ENCODE results near the gene SH3RF3. TPM values are rescaled to one million over a fixed set of nuclear protein-coding genes. Genes with fewer than 3 reads are reported as not detected.

SH3RF3 gene
- polyA plus RNA-seq, 1 donor (not counting 4 experiments of a cell fraction or from before 2014, with no cell fraction given) = 0.08 TPM

- Histone ChIP-seq H3K9me3 (ENCODE audit: control insufficient read depth, low read depth, low read length) (no peaks in the 10 kb centered on the region), H3K27ac (ENCODE audit: control insufficient read depth, insufficient read depth, low read length) (no peak overlapping the region), H4K20me1 (ENCODE audit: control insufficient read depth, extremely low read depth, insufficient read depth, low read length) (peaks cover 3% of the 10 kb centered on the region), H3K4me2 (ENCODE audit: control insufficient read depth, extremely low read depth, insufficient read depth, low read depth, low read length) (no peak overlapping the region), H3K9ac (ENCODE audit: control insufficient read depth, extremely low read depth, insufficient read depth, low read length) (no peak overlapping the region), H3K79me2 (ENCODE audit: control insufficient read depth, insufficient read depth, low read length) (no peaks in the 10 kb centered on the region), H3K9me1 (ENCODE audit: control insufficient read depth, extremely low read depth, insufficient read depth, low read length) (no peaks in the 10 kb centered on the region), H3K4me3 (ENCODE audit: control insufficient read depth in 2 of 3, extremely low read depth in 1 of 3, insufficient read depth in 2 of 3, low read depth in 1 of 3, low read length in 3 of 3) (no peak overlapping the region), H3K27me3 (ENCODE audit: control insufficient read depth, extremely low read depth, insufficient read depth, low read length) (peaks cover 32% of the 10 kb centered on the region), H3K36me3 (ENCODE audit: control insufficient read depth in 2 of 2, extremely low read depth in 1 of 2, insufficient read depth in 2 of 2, low read length in 2 of 2) (no peaks in the 10 kb centered on the region), H3K4me1 (ENCODE audit: control insufficient read depth, extremely low read depth, insufficient read depth, low read length) (peaks cover 4% of the 10 kb centered on the region), H2AFZ (ENCODE audit: control insufficient read depth, low read length) (no peak overlapping the region)
- FAIRE-seq = no peak
- no peak for TF ChIP-seq EZH2 (IDR thresholded peaks at IDR 0.05; ENCODE audit: low read length)
- TF ChIP-seq CTCF (optimal IDR thresholded peaks at IDR 0.05 in 1 of 3, IDR thresholded peaks at IDR 0.05 in 1 of 3, conservative IDR thresholded peaks at IDR 0.05 in 1 of 3; ENCODE audit: extremely low read depth in 1 of 3, insufficient read depth in 2 of 3, low read length in 3 of 3) = no peak
- dilution Hi-C loops (cut with MboI; ENCODE audit: extremely low pct_ligation_motif_present, low sequenced_read_pairs) = no loop called here
- DNase-seq (ENCODE audit: low read depth, low spot score) = no peak
These were observed 271.1 kb downstream of the SH3RF3 start for GRCh38 chr2:109400102-109400501.

GRCh38 chr2:109401370-109401769 is 272.4 kb downstream of the SH3RF3 start:
- no peak overlapping the region for H3K4me2 ChIP-seq (ENCODE audit: control insufficient read depth, extremely low read depth, insufficient read depth, low read depth, low read length)
- no peak overlapping the region for H3K4me3 ChIP-seq (ENCODE audit: control insufficient read depth in 2 of 3, extremely low read depth in 1 of 3, insufficient read depth in 2 of 3, low read depth in 1 of 3, low read length in 3 of 3)
- DNase-seq (ENCODE audit: low read depth, low spot score) = no peak
- no peaks in the 10 kb centered on the region for H3K9me1 ChIP-seq (ENCODE audit: control insufficient read depth, extremely low read depth, insufficient read depth, low read length)
- dilution Hi-C loops (cut with MboI; ENCODE audit: extremely low pct_ligation_motif_present, low sequenced_read_pairs) = no loop called here
- no peak overlapping the region for H2AFZ ChIP-seq (ENCODE audit: control insufficient read depth, low read length)
- H3K9ac ChIP-seq (ENCODE audit: control insufficient read depth, extremely low read depth, insufficient read depth, low read length) = no peak overlapping the region
- no peaks in the 10 kb centered on the region for H3K36me3 ChIP-seq (ENCODE audit: control insufficient read depth in 2 of 2, extremely low read depth in 1 of 2, insufficient read depth in 2 of 2, low read length in 2 of 2)
- peaks cover 3% of the 10 kb centered on the region for H4K20me1 ChIP-seq (ENCODE audit: control insufficient read depth, extremely low read depth, insufficient read depth, low read length)
- H3K27me3 ChIP-seq (ENCODE audit: control insufficient read depth, extremely low read depth, insufficient read depth, low read length) = peaks cover 23% of the 10 kb centered on the region
- H3K9me3 ChIP-seq (ENCODE audit: control insufficient read depth, low read depth, low read length) = no peaks in the 10 kb centered on the region
- no peak for TF ChIP-seq EZH2 (IDR thresholded peaks at IDR 0.05; ENCODE audit: low read length)
- no peak for TF ChIP-seq CTCF (optimal IDR thresholded peaks at IDR 0.05 in 1 of 3, IDR thresholded peaks at IDR 0.05 in 1 of 3, conservative IDR thresholded peaks at IDR 0.05 in 1 of 3; ENCODE audit: extremely low read depth in 1 of 3, insufficient read depth in 2 of 3, low read length in 3 of 3)
- H3K4me1 ChIP-seq (ENCODE audit: control insufficient read depth, extremely low read depth, insufficient read depth, low read length) = peaks cover 12% of the 10 kb centered on the region
- no peak for FAIRE-seq
- H3K79me2 ChIP-seq (ENCODE audit: control insufficient read depth, insufficient read depth, low read length) = no peaks in the 10 kb centered on the region
- H3K27ac ChIP-seq (ENCODE audit: control insufficient read depth, insufficient read depth, low read length) = no peak overlapping the region

Data from keratinocyte (primary cell).